ENCODE measurements around the gene MAS1.

DNA sequence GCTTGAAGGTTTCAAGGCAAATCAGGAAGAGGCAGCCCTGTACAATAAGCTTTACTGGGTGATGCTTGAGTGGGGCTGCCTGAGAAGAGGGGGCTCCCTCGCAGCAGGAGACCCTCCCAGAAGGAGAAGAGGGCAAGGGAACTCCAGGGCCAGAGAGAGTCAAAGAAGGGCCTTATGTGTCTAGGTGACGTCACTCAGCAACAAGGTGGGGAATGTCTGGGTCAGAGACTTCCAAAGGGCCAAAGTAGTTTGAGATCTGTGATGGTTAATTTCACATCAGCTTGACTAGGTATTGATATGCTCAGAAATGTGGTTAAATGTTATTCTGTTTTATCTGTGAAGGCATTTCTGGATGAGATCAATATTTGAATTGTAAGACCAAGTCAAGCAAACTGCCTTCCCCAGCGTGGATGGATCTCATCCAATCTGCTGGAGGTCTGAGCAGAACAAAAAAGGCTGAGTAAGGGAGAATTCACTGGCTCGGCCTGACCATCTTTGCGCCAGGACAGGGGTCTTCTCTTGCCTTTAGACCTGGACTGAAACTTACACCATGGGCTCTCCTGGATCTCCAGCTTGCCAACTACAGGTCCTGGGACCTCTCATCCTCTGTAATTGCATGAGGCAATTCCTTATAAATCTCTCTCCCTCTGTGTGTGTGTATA, 35.9 kb downstream of the MAS1 start:
- TF ChIP-seq, protein P1, sequence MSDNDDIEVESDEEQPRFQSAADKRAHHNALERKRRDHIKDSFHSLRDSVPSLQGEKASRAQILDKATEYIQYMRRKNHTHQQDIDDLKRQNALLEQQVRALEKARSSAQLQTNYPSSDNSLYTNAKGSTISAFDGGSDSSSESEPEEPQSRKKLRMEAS (IDR thresholded peaks at IDR 0.05; ENCODE audit: insufficient read depth, insufficient read length) = no peak
- TF ChIP-seq, protein P2, sequence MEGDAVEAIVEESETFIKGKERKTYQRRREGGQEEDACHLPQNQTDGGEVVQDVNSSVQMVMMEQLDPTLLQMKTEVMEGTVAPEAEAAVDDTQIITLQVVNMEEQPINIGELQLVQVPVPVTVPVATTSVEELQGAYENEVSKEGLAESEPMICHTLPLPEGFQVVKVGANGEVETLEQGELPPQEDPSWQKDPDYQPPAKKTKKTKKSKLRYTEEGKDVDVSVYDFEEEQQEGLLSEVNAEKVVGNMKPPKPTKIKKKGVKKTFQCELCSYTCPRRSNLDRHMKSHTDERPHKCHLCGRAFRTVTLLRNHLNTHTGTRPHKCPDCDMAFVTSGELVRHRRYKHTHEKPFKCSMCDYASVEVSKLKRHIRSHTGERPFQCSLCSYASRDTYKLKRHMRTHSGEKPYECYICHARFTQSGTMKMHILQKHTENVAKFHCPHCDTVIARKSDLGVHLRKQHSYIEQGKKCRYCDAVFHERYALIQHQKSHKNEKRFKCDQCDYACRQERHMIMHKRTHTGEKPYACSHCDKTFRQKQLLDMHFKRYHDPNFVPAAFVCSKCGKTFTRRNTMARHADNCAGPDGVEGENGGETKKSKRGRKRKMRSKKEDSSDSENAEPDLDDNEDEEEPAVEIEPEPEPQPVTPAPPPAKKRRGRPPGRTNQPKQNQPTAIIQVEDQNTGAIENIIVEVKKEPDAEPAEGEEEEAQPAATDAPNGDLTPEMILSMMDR (IDR thresholded peaks at IDR 0.05; ENCODE audit: extremely low read depth in 1 of 2, insufficient read depth in 1 of 2, low read depth in 1 of 2, low read length in 2 of 2) = no peak
- TF ChIP-seq POLR2A (IDR thresholded peaks at IDR 0.05; ENCODE audit: low read depth, low read length) = no peak
- TF ChIP-seq GATA2 (IDR thresholded peaks at IDR 0.05; ENCODE audit: insufficient read depth, insufficient read length, low read depth, low read length) = no peak
- no peak for TF ChIP-seq MYC (IDR thresholded peaks at IDR 0.05; ENCODE audit: low read depth, low read length)
- no peak for TF ChIP-seq EZH2 (IDR thresholded peaks at IDR 0.05; ENCODE audit: borderline replicate concordance, low read depth, low read length, severe bottlenecking)
- TF ChIP-seq POLR2AphosphoS5 (IDR thresholded peaks at IDR 0.05; ENCODE audit: insufficient read depth, low read depth, low read length) = no peak
- no peak for TF ChIP-seq FOS (IDR thresholded peaks at IDR 0.05; ENCODE audit: borderline replicate concordance, insufficient read depth, low read length)
- no peak for TF ChIP-seq JUN (IDR thresholded peaks at IDR 0.05; ENCODE audit: borderline replicate concordance, insufficient read depth, insufficient read length, low read depth)
